ENCODE data around the gene DAP. TPM values are rescaled to one million over a fixed set of nuclear protein-coding genes. Genes with fewer than 3 reads are reported as not detected.

Gene DAP
- polyA plus RNA-seq, 3 donors: 60.9 to 69.0 (median 62.3) TPM

GRCh38 chr5:10663489-10664179 is 97.4 kb downstream of the DAP start:
- Mint-ChIP-seq H3K4me1 (peaks cover 15% of the 10 kb centered on the region), H3K4me3 (no peak overlapping the region), H3K9me3 (peaks cover 0 to 4% (median 0%) of the 10 kb centered on the region in 7 donors), H3K36me3 (no peaks in the 10 kb centered on the region), H3K27ac (no peak overlapping the region), H3K27me3 (ENCODE audit: low read depth in 3 of 3) (peaks cover 0 to 4% (median 3%) of the 10 kb centered on the region in 3 donors)
- TF ChIP-seq CTCF (IDR thresholded peaks at IDR 0.05): no peak
- H3K4me3 ChIP-seq (replicated peaks in 1 of 3; ENCODE audit: low read depth in 2 of 3, low read length in 3 of 3): no peak overlapping the region
- H3K27me3 ChIP-seq (ENCODE audit: control insufficient read depth in 2 of 2, insufficient read depth in 2 of 2, low read length in 2 of 2): no peaks in the 10 kb centered on the region
- no peak overlapping the region for H3K4me2 ChIP-seq (replicated peaks; ENCODE audit: extremely low read depth, low read length, poor library complexity, severe bottlenecking)
- H4K20me1 ChIP-seq (ENCODE audit: insufficient read depth, low read length): no peaks in the 10 kb centered on the region
- H3K79me2 ChIP-seq (ENCODE audit: insufficient read depth, low read length): no peaks in the 10 kb centered on the region
- no peaks in the 10 kb centered on the region for H3K36me3 ChIP-seq (replicated peaks in 1 of 2; ENCODE audit: control insufficient read depth in 1 of 2, insufficient read depth in 2 of 2, low read length in 2 of 2)
- no peaks in the 10 kb centered on the region for H3K9me3 ChIP-seq (replicated peaks in 1 of 2; ENCODE audit: control insufficient read depth in 1 of 2, insufficient read depth in 1 of 2, low read length in 2 of 2)
- H3K9ac ChIP-seq (ENCODE audit: insufficient read depth, low read length, poor library complexity, severe bottlenecking): no peak overlapping the region
- DNase-seq: no peak
- intact Hi-C loops (cut with micrococcal nuclease): no loop called here
- H3K4me1 ChIP-seq (ENCODE audit: control insufficient read depth in 1 of 2, insufficient read depth in 2 of 2, low read length in 2 of 2): peaks cover 13 to 15% of the 10 kb centered on the region in 2 donors
- H3K27ac ChIP-seq (ENCODE audit: low read depth in 1 of 2, low read length in 2 of 2): no peak overlapping the region
- no peak overlapping the region for H2AFZ ChIP-seq (ENCODE audit: insufficient read depth, low read depth, low read length, poor library complexity, severe bottlenecking)
- 95% methylated on average over 7 of the region's 13 CpGs for WGBS (ENCODE audit: insufficient coverage)

GRCh38 chr5:10662661-10663488 is 98.2 kb downstream of the DAP start:
- intact Hi-C loops (cut with micrococcal nuclease): no loop called here
- H2AFZ ChIP-seq (ENCODE audit: insufficient read depth, low read depth, low read length, poor library complexity, severe bottlenecking): peak overlapping the region; percentile 63
- no peak for TF ChIP-seq CTCF (IDR thresholded peaks at IDR 0.05)
- no peaks in the 10 kb centered on the region for H3K27me3 ChIP-seq (ENCODE audit: control insufficient read depth in 2 of 2, insufficient read depth in 2 of 2, low read length in 2 of 2)
- Mint-ChIP-seq H3K4me3 (peak overlapping the region; percentile 28 to 57), H3K27me3 (ENCODE audit: low read depth in 3 of 3) (peaks cover 0 to 4% (median 3%) of the 10 kb centered on the region in 3 donors), H3K36me3 (no peaks in the 10 kb centered on the region), H3K27ac (peak overlapping the region in 5 of 7 donors; percentile 26 to 68 (median 51)), H3K4me1 (peaks cover 15% of the 10 kb centered on the region), H3K9me3 (peaks cover 0 to 4% (median 0%) of the 10 kb centered on the region in 7 donors)
- 40% methylated on average over 5 of the region's 10 CpGs for WGBS (ENCODE audit: insufficient coverage)
- no peaks in the 10 kb centered on the region for H3K36me3 ChIP-seq (replicated peaks in 1 of 2; ENCODE audit: control insufficient read depth in 1 of 2, insufficient read depth in 2 of 2, low read length in 2 of 2)
- H3K9ac ChIP-seq (ENCODE audit: insufficient read depth, low read length, poor library complexity, severe bottlenecking): no peak overlapping the region
- peak overlapping the region; percentile 22 for H3K4me2 ChIP-seq (replicated peaks; ENCODE audit: extremely low read depth, low read length, poor library complexity, severe bottlenecking)
- peak overlapping the region in 1 of 3 experiments; percentile 4 for H3K4me3 ChIP-seq (replicated peaks in 1 of 3; ENCODE audit: low read depth in 2 of 3, low read length in 3 of 3)
- H3K27ac ChIP-seq (ENCODE audit: low read depth in 1 of 2, low read length in 2 of 2): peak overlapping the region in 1 of 2 donors; percentile 32
- H3K9me3 ChIP-seq (replicated peaks in 1 of 2; ENCODE audit: control insufficient read depth in 1 of 2, insufficient read depth in 1 of 2, low read length in 2 of 2): no peaks in the 10 kb centered on the region
- H4K20me1 ChIP-seq (ENCODE audit: insufficient read depth, low read length): no peaks in the 10 kb centered on the region
- DNase-seq: peak in 2 of 3 donors; percentile 21 to 28
- H3K79me2 ChIP-seq (ENCODE audit: insufficient read depth, low read length): no peaks in the 10 kb centered on the region
- H3K4me1 ChIP-seq (ENCODE audit: control insufficient read depth in 1 of 2, insufficient read depth in 2 of 2, low read length in 2 of 2): peaks cover 13 to 15% of the 10 kb centered on the region in 2 donors
